RWPE2 (cell line): ENCODE results near the gene SLC22A1.

Experiments
- ATAC-seq: fragments of 200-7000 bp; cut with Tn5 transposase; 3 replicates; pipeline ENCODE4 v1.9.1; 2021; ENCODE audit warnings: low read depth
- DNase-seq: peaks from one replicate; pipeline ENCODE4 v3.0.0-alpha.2; 2020; ENCODE audit warnings: low spot score
- H3K27ac ChIP-seq: fragments of 450-650 bp; 2 replicates; pipeline ENCODE4 v1.5.1; 2017; ENCODE audit warnings: mild to moderate bottlenecking; ENCODE audit not compliant: poor library complexity, severe bottlenecking
- H3K27me3 ChIP-seq: fragments of 250-450 bp; sonication (Bioruptor Pico); 2 replicates; pipeline ENCODE4 v1.5.1; 2021; ENCODE audit warnings: mild to moderate bottlenecking, moderate library complexity; ENCODE audit not compliant: insufficient read depth, poor library complexity, severe bottlenecking
- H3K36me3 ChIP-seq: fragments of 250-450 bp; sonication (Bioruptor Pico); 2 replicates; pipeline ENCODE4 v1.5.1; 2020; ENCODE audit warnings: low read depth, mild to moderate bottlenecking, moderate library complexity
- H3K4me1 ChIP-seq: fragments of 250-450 bp; sonication (Bioruptor Pico); 2 replicates; pipeline ENCODE4 v1.5.1; 2021; ENCODE audit warnings: mild to moderate bottlenecking, moderate library complexity; ENCODE audit not compliant: insufficient read depth, poor library complexity, severe bottlenecking
- H3K4me3 ChIP-seq: fragments of 250-450 bp; sonication (Bioruptor Pico); 2 replicates; pipeline ENCODE4 v1.5.1; 2021; ENCODE audit warnings: mild to moderate bottlenecking, moderate library complexity; ENCODE audit not compliant: severe bottlenecking
- H3K9me3 ChIP-seq: fragments of 250-450 bp; sonication (Bioruptor Pico); 2 replicates; pipeline ENCODE4 v1.5.1; 2021; ENCODE audit warnings: mild to moderate bottlenecking, moderate library complexity; ENCODE audit not compliant: severe bottlenecking
- TF ChIP-seq, protein P1 (sequence below): fragments of 450-650 bp; IDR thresholded peaks from one replicate; pipeline ENCODE4 v1.5.1; 2017; ENCODE audit warnings: mild to moderate bottlenecking, moderate library complexity; ENCODE audit not compliant: poor library complexity, severe bottlenecking

SLC22A1 gene

DNA sequence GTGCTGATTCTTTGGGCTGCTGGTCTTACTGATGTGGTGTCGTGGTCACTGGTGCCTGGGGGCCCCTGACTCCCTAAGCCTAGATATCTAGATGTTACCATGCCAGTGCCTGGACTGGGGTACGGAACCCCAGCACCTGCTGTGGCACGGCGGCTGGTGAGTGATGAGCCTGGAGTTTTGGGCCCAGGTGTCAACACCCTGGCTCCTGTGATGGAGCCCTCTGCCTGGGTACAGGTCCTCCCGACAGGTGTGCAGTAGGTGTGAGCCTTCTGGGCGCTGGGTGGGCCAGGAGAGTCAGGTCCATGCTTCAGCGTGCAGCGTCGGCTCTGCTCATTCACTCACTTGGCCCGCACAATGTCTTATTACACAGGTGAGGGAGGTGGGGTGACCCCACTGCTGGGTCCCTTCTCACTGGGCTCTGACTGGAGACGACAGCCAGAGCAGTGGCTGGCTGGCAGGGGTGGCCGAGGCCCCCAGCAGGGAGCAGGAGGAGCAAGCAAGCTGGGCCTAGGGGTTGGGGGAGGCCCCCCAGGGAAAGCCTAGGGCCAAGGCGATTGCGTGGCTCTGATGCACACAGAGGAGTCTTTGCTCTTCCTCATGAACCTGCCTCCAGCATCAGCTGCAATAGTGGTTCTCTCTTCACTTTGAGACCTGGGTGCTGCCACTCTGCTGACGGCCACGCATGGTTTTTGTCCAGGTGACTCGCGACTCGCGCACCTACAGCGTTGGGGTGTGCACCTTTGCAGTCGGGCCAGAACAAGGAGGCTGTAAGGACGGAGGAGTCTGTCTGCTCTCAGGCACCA, 42.5 kb upstream of the SLC22A1 start:
- Histone ChIP-seq H3K4me1 (no peaks in the 10 kb centered on the region), H3K36me3 (peaks cover 84% of the 10 kb centered on the region), H3K9me3 (no peaks in the 10 kb centered on the region), H3K27me3 (no peaks in the 10 kb centered on the region), H3K4me3 (no peak overlapping the region), H3K27ac (no peak overlapping the region)
- ATAC-seq = no peak
- TF ChIP-seq, protein P1, sequence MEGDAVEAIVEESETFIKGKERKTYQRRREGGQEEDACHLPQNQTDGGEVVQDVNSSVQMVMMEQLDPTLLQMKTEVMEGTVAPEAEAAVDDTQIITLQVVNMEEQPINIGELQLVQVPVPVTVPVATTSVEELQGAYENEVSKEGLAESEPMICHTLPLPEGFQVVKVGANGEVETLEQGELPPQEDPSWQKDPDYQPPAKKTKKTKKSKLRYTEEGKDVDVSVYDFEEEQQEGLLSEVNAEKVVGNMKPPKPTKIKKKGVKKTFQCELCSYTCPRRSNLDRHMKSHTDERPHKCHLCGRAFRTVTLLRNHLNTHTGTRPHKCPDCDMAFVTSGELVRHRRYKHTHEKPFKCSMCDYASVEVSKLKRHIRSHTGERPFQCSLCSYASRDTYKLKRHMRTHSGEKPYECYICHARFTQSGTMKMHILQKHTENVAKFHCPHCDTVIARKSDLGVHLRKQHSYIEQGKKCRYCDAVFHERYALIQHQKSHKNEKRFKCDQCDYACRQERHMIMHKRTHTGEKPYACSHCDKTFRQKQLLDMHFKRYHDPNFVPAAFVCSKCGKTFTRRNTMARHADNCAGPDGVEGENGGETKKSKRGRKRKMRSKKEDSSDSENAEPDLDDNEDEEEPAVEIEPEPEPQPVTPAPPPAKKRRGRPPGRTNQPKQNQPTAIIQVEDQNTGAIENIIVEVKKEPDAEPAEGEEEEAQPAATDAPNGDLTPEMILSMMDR = no peak
- DNase-seq = no peak

DNA sequence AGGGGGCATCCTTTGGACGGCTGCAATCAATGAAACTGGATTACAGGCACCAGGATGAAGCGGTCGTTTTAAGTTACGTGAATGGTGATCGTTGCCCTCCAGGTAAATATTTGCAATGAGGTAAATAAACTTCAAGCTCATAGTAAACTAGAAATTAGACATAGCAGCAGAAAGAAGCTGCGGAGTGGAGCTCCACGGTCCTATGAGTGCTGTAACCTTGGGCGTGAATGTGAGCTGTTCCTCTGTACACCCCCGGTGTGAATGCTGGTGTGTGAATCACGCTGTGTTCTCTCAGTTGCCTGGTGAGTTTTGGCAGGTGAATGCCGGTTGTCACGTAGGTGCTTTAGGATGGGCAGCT, 42.0 kb upstream of the SLC22A1 start:
- Histone ChIP-seq H3K27ac (no peak overlapping the region), H3K27me3 (no peaks in the 10 kb centered on the region), H3K4me3 (no peak overlapping the region), H3K36me3 (peaks cover 82% of the 10 kb centered on the region), H3K9me3 (no peaks in the 10 kb centered on the region), H3K4me1 (no peaks in the 10 kb centered on the region)
- ATAC-seq = no peak
- TF ChIP-seq, protein P1 = no peak
- DNase-seq = no peak

DNA sequence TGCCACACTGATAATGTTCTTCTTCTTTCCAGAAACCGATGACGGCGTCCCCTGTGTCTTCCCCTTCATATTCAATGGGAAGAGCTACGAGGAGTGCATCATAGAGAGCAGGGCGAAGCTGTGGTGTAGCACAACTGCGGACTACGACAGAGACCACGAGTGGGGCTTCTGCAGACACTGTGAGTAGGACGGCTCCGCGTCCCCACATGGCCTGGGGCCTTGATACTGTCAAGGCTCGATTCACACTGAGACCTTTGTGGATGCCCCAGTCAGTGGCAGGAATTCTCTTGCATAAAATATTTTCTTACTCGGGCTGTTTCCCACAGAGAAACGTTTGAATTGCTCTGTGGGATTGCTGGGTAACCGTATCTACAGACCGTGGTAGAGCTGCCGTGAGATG, 41.5 kb upstream of the SLC22A1 start:
- H3K9me3 ChIP-seq = no peaks in the 10 kb centered on the region
- no peak overlapping the region for H3K4me3 ChIP-seq
- no peak overlapping the region for H3K27ac ChIP-seq
- TF ChIP-seq, protein P1 = no peak
- no peak for ATAC-seq
- no peaks in the 10 kb centered on the region for H3K27me3 ChIP-seq
- no peaks in the 10 kb centered on the region for H3K4me1 ChIP-seq
- peaks cover 81% of the 10 kb centered on the region for H3K36me3 ChIP-seq
- no peak for DNase-seq

DNA sequence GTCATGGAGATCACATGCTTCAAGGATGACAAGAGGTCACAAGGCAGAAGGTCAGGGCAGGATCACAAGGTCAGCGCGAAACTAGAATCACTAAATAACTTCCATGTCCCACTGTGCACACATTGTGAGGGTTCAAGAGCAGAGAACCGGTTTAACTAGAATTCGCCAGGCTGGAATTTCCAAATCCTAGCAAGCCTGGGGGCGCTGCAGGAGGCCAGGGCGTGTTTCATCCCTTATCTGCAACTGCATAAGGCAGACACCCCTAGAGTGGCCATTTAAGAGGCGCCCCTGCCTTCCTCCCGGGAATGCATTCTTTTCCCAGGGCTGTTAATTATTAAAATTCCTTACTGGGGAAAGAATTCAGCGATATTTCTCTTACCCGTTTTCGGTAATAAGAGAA, 40.2 kb upstream of the SLC22A1 start:
- Histone ChIP-seq H3K9me3 (no peaks in the 10 kb centered on the region), H3K36me3 (peaks cover 79% of the 10 kb centered on the region), H3K27ac (no peak overlapping the region), H3K27me3 (no peaks in the 10 kb centered on the region), H3K4me1 (no peaks in the 10 kb centered on the region), H3K4me3 (no peak overlapping the region)
- TF ChIP-seq, protein P1 = no peak
- DNase-seq (no peak), ATAC-seq (no peak)

DNA sequence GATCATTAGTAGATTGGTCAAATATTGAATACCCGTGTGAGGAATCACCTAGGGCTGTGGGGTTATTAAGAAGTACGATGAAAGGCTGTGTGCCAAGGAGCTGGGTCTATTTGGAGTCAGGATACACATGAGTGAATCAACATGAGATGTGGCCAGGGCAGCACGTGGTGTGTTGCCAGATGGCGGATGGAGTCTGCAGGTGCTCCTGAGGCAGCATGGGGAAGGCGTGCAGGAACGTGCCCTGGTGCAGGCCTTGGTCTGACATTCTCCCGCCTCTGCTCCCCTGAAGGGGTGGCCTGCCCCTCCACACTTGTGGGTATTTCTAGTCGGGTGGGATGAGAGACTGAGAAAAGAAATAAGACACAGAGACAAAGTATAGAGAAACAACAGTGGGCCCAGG, 39.0 kb upstream of the SLC22A1 start:
- TF ChIP-seq, protein P1 = no peak
- H3K4me3 ChIP-seq = no peak overlapping the region
- no peaks in the 10 kb centered on the region for H3K27me3 ChIP-seq
- H3K4me1 ChIP-seq = no peaks in the 10 kb centered on the region
- ATAC-seq (no peak), DNase-seq (no peak)
- peaks cover 81% of the 10 kb centered on the region for H3K36me3 ChIP-seq
- H3K9me3 ChIP-seq = no peaks in the 10 kb centered on the region
- no peak overlapping the region for H3K27ac ChIP-seq
